ENCODE results near the gene GRB14. TPM values are rescaled to one million over a fixed set of nuclear protein-coding genes. Genes with fewer than 3 reads are reported as not detected.

The GRB14 gene
- total RNA-seq, 1 donor from 2014 or later = not detected

- no peak overlapping the region for H3K4me3 Mint-ChIP-seq
- ATAC-seq (ENCODE audit: low read depth) (no peak), DNase-seq (no peak)
- no peak for TF ChIP-seq CTCF (IDR thresholded peaks at IDR 0.05)
- H3K27me3 Mint-ChIP-seq = no peaks in the 10 kb centered on the region
- no peak overlapping the region for H3K27ac Mint-ChIP-seq
- no peaks in the 10 kb centered on the region for H3K4me1 Mint-ChIP-seq
- ChIA-PET CTCF (no interaction called here), POLR2A (no interaction called here)
- H3K9me3 Mint-ChIP-seq = no peaks in the 10 kb centered on the region
- intact Hi-C loops (cut with micrococcal nuclease) = no loop called here
- no peaks in the 10 kb centered on the region for H3K36me3 Mint-ChIP-seq (ENCODE audit: low read depth)
These were observed 164.7 kb downstream of the GRB14 start for GRCh38 chr2:164456619-164457018.

DNA sequence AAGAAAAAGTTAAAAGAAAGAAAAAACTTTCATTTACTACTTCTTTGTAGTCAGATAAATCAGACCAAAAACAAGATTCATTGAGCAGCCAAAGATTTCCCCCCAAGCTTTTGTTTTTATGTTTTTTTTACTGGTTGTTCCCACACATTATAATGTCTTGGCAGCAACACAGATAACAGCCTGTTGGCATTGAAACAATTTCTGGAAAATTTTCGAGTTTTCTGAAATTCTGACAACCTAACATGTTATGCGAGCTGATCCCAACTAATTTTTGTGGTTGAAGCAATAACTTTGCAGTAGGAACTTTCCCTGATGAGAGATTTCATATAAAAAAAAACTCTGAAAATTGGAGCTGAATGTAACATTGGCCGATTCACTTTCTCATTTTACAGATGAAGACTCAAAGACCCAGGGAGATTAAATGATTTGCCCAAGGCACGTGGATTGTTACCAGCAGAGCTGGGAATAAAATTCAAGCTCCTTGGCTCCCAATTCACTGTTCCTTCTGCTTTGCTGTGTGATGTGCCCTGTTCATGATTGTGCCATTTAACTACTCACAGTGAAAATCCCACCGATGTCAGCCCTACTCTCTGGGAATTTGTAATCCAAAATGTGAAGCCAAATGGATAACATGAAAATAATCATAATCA lies 167.5 kb downstream of the GRB14 start:
- ATAC-seq (ENCODE audit: low read depth) = no peak
- H3K27ac Mint-ChIP-seq = no peak overlapping the region

GRCh38 chr2:164450278-164450677 lies 171.0 kb downstream of the GRB14 start:
- CTCF ChIA-PET = no interaction called here
- no peaks in the 10 kb centered on the region for H3K36me3 Mint-ChIP-seq (ENCODE audit: low read depth)
- TF ChIP-seq CTCF (IDR thresholded peaks at IDR 0.05) = no peak
- DNase-seq (no peak), ATAC-seq (ENCODE audit: low read depth) (no peak)
- no peaks in the 10 kb centered on the region for H3K27me3 Mint-ChIP-seq
- POLR2A ChIA-PET = no interaction called here
- H3K9me3 Mint-ChIP-seq = no peaks in the 10 kb centered on the region
- intact Hi-C loops (cut with micrococcal nuclease) = no loop called here
- no peaks in the 10 kb centered on the region for H3K4me1 Mint-ChIP-seq
- H3K27ac Mint-ChIP-seq = no peak overlapping the region
- no peak overlapping the region for H3K4me3 Mint-ChIP-seq

More for the DNA sequence above, 167.5 kb downstream of the GRB14 start:
- Mint-ChIP-seq H3K4me3 (no peak overlapping the region), H3K36me3 (ENCODE audit: low read depth) (no peaks in the 10 kb centered on the region), H3K4me1 (no peaks in the 10 kb centered on the region), H3K27me3 (no peaks in the 10 kb centered on the region), H3K9me3 (no peaks in the 10 kb centered on the region)
- no peak for DNase-seq
- TF ChIP-seq CTCF (IDR thresholded peaks at IDR 0.05) = no peak
- ChIA-PET CTCF (no interaction called here), POLR2A (no interaction called here)
- intact Hi-C loops (cut with micrococcal nuclease) = no loop called here

- H3K4me1 Mint-ChIP-seq = no peaks in the 10 kb centered on the region
- H3K27ac Mint-ChIP-seq = no peak overlapping the region
- no peaks in the 10 kb centered on the region for H3K9me3 Mint-ChIP-seq
- ChIA-PET POLR2A (no interaction called here), CTCF (no interaction called here)
- no peak overlapping the region for H3K4me3 Mint-ChIP-seq
- intact Hi-C loops (cut with micrococcal nuclease) = no loop called here
- no peaks in the 10 kb centered on the region for H3K36me3 Mint-ChIP-seq (ENCODE audit: low read depth)
- no peaks in the 10 kb centered on the region for H3K27me3 Mint-ChIP-seq
- ATAC-seq (ENCODE audit: low read depth) = no peak
- DNase-seq = no peak
- TF ChIP-seq CTCF (IDR thresholded peaks at IDR 0.05) = no peak
These were observed 171.6 kb downstream of the GRB14 start for GRCh38 chr2:164449706-164450105.

- no peak for DNase-seq
- no peaks in the 10 kb centered on the region for H3K36me3 Mint-ChIP-seq (ENCODE audit: low read depth)
- no peak overlapping the region for H3K4me3 Mint-ChIP-seq
- intact Hi-C loops (cut with micrococcal nuclease) = no loop called here
- no peaks in the 10 kb centered on the region for H3K4me1 Mint-ChIP-seq
- H3K27me3 Mint-ChIP-seq = no peaks in the 10 kb centered on the region
- ChIA-PET CTCF (no interaction called here), POLR2A (no interaction called here)
- no peak overlapping the region for H3K27ac Mint-ChIP-seq
- TF ChIP-seq CTCF (IDR thresholded peaks at IDR 0.05) = no peak
- H3K9me3 Mint-ChIP-seq = no peaks in the 10 kb centered on the region
- no peak for ATAC-seq (ENCODE audit: low read depth)
These were observed 173.6 kb downstream of the GRB14 start for GRCh38 chr2:164447660-164448059.

Other genes with a start within 250 kb of the GRB14 start
- gene COBLL1, start 220.3 kb upstream of the GRB14 start, total RNA-seq = 182 and 222 TPM in 2 replicates